Mucosa of descending colon (tissue), 3 donors: Measurements from ENCODE around the gene NFATC2IP. TPM values are rescaled to one million over a fixed set of nuclear protein-coding genes. Genes with fewer than 3 reads are reported as not detected.
A peak's percentile ranks its signal among the peaks of the same experiment; 100 is the strongest.
"Not testable (repeated sequence)": the region's sequence is repeated elsewhere in the genome, so short reads cannot be mapped to it uniquely, and the experiment has no call there.

Experiments
- ATAC-seq: fragments of 200-7000 bp; cut with Tn5 transposase; one replicate; pipeline ENCODE4 v1.9.1; 2020; ENCODE audit warnings: mild to moderate bottlenecking, moderate library complexity
- DNase-seq, 3 donors: peaks; one replicate each; pipeline ENCODE4 v3.0.0-alpha.2; 2020
- H3K36me3 ChIP-seq: fragments of 200-600 bp; one replicate; pipeline ENCODE4 v1.8.0; 2021; ENCODE audit warnings: low read depth, mild to moderate bottlenecking
- H3K4me1 ChIP-seq: fragments of 200-600 bp; one replicate; pipeline ENCODE4 v1.8.0; 2021; ENCODE audit warnings: low read depth, mild to moderate bottlenecking
- H3K4me3 ChIP-seq: fragments of 200-600 bp; one replicate; pipeline ENCODE4 v1.8.0; 2021; ENCODE audit warnings: mild to moderate bottlenecking
- H3K9me3 ChIP-seq: fragments of 200-600 bp; one replicate; pipeline ENCODE4 v1.8.0; 2021; ENCODE audit warnings: mild to moderate bottlenecking
- CTCF ChIP-seq: fragments of 200-600 bp; IDR thresholded peaks from one replicate; pipeline ENCODE4 v1.8.0; 2022; ENCODE audit warnings: antibody characterized with exemption, mild to moderate bottlenecking
- intact Hi-C, 2 donors: fragments of 100-400 bp; cut with DNase I in 1 of 2; cut with micrococcal nuclease in 1 of 2; formaldehyde crosslinking; loops; one replicate each; pipeline versions ENCODE4 v1.11.0 to v1.11.1; 2022; cut with DNase I, micrococcal nuclease
- total RNA-seq, 3 donors: library from RNA; stranded (reverse); fragmentation: NEBNext Ultra II Directional in 2 of 3; extraction: Animal tissue kit (Norgen Biotek cat#: 25700) in 2 of 3; gene quantifications; one replicate each; pipeline versions ENCODE4 v1.2.1 to v1.2.4, GENCODE V29; 2021 to 2023
- donor health status: DM: no; HTN: no; CAD: no; lungs with moderate emphysema.
- donor health status: DM: no; HTN: no; CAD: no.
- donor health status: DM: no; HTN: yes; CAD: no.

NFATC2IP gene
- total RNA-seq, 3 donors from 2014 or later, result 45.0 to 57.9 (median 50.9) TPM

- DNase-seq (peak; percentile 98 to 99 (median 99)), ATAC-seq (peak; percentile 97)
- Histone ChIP-seq H3K36me3 (no peaks in the 10 kb centered on the region), H3K4me3 (peak within 1 kb of the TSS; percentile 56), H3K4me1 (peaks cover 12% of the 10 kb centered on the region), H3K9me3 (no peaks in the 10 kb centered on the region)
- TF ChIP-seq CTCF, result no peak
- intact Hi-C loops, result no loop called here
Measured at GRCh38 chr16:28974437-28975157, 23.9 kb downstream of the NFATC2IP start, which contains the start of gene SPNS1. SPNS1 (plus strand) TSS chr16:28974778; CDS start chr16:28975152, 374 bp downstream.

- ATAC-seq (peak; percentile 19), DNase-seq (no peak)
- Histone ChIP-seq H3K36me3 (no peaks in the 10 kb centered on the region), H3K4me3 (peak overlapping the region; percentile 56), H3K9me3 (no peaks in the 10 kb centered on the region), H3K4me1 (peaks cover 12% of the 10 kb centered on the region)
- intact Hi-C loops, result no loop called here
- no peak for TF ChIP-seq CTCF
Measured at GRCh38 chr16:28975158-28975599, 24.4 kb downstream of the NFATC2IP start.

GRCh38 chr16:28977703-28978662, 27.2 kb downstream of the NFATC2IP start:
- intact Hi-C loops, result no loop called here
- peak; percentile 36 for TF ChIP-seq CTCF
- peaks cover 12% of the 10 kb centered on the region for H3K4me1 ChIP-seq
- H3K9me3 ChIP-seq, result no peaks in the 10 kb centered on the region
- no peaks in the 10 kb centered on the region for H3K36me3 ChIP-seq
- H3K4me3 ChIP-seq, result no peak overlapping the region
- DNase-seq (peak in 1 of 3 donors; percentile 25), ATAC-seq (no peak)

- H3K36me3 ChIP-seq, DNase-seq, intact Hi-C loops: not testable (repeated sequence)
Measured at GRCh38 chr16:28980330-28980729, 29.6 kb downstream of the NFATC2IP start.

GRCh38 chr16:28980929-28981328, 30.2 kb downstream of the NFATC2IP start:
- no peaks in the 10 kb centered on the region for H3K9me3 ChIP-seq
- H3K4me3 ChIP-seq, result no peak overlapping the region
- no peaks in the 10 kb centered on the region for H3K36me3 ChIP-seq
- DNase-seq (no peak), ATAC-seq (no peak)
- no peak for TF ChIP-seq CTCF
- H3K4me1 ChIP-seq, result peaks cover 3% of the 10 kb centered on the region
- intact Hi-C loops, result no loop called here

More at GRCh38 chr16:28980330-28980729, 29.6 kb downstream of the NFATC2IP start:
- not testable (repeated sequence) for H3K9me3 ChIP-seq, ATAC-seq, H3K4me3 ChIP-seq, H3K4me1 ChIP-seq
